GM19099 (cell line): ENCODE data around the gene RTN4RL2.

Experiments
- POLR2A ChIP-seq: IDR thresholded peaks from 3 replicates; pipeline ENCODE4 v1.6.1; 2011; ENCODE audit warnings: low read depth; ENCODE audit not compliant: insufficient read length; ENCODE audit errors: extremely low read depth

Gene RTN4RL2

GRCh38 chr11:57496109-57496820 lies 35.9 kb downstream of the RTN4RL2 start:
- no peak for TF ChIP-seq POLR2A

GRCh38 chr11:57497303-57498247 lies 37.2 kb downstream of the RTN4RL2 start:
- no peak for TF ChIP-seq POLR2A

- TF ChIP-seq POLR2A: no peak
Measured at GRCh38 chr11:57498540-57498939, 38.2 kb downstream of the RTN4RL2 start.

GRCh38 chr11:57499413-57499982 lies 39.2 kb downstream of the RTN4RL2 start:
- no peak for TF ChIP-seq POLR2A

- no peak for TF ChIP-seq POLR2A
Measured at GRCh38 chr11:57499983-57500461, 39.7 kb downstream of the RTN4RL2 start.

GRCh38 chr11:57500515-57500914 lies 40.2 kb downstream of the RTN4RL2 start:
- no peak for TF ChIP-seq POLR2A

GRCh38 chr11:57500926-57501325 lies 40.6 kb downstream of the RTN4RL2 start:
- TF ChIP-seq POLR2A: no peak

- no peak for TF ChIP-seq POLR2A
Measured at GRCh38 chr11:57501953-57502352, 41.6 kb downstream of the RTN4RL2 start.

GRCh38 chr11:57502376-57502775 lies 42.0 kb downstream of the RTN4RL2 start:
- TF ChIP-seq POLR2A: no peak

GRCh38 chr11:57502870-57503269 lies 42.5 kb downstream of the RTN4RL2 start:
- no peak for TF ChIP-seq POLR2A

GRCh38 chr11:57504511-57504910 lies 44.2 kb downstream of the RTN4RL2 start:
- TF ChIP-seq POLR2A: no peak

- no peak for TF ChIP-seq POLR2A
Measured at GRCh38 chr11:57506522-57506921, 46.2 kb downstream of the RTN4RL2 start.

GRCh38 chr11:57508341-57509170 lies 48.2 kb downstream of the RTN4RL2 start:
- no peak for TF ChIP-seq POLR2A

GRCh38 chr11:57511741-57512430 lies 51.6 kb downstream of the RTN4RL2 start:
- TF ChIP-seq POLR2A: no peak

GRCh38 chr11:57512646-57513451 lies 52.5 kb downstream of the RTN4RL2 start:
- TF ChIP-seq POLR2A: no peak
